H1 (cell line): ENCODE results near the gene KIDINS220. TPM values are rescaled to one million over a fixed set of nuclear protein-coding genes. Genes with fewer than 3 reads are reported as not detected.

ENCODE experiments used
- BRCA1 ChIP-seq: IDR thresholded peaks from 2 replicates; pipeline ENCODE4 v1.6.1; 2012; ENCODE audit warnings: low read depth, low read length, improper control_type of control experiment
- NRF1 ChIP-seq: IDR thresholded peaks from 2 replicates; pipeline ENCODE4 v1.6.1; 2011; ENCODE audit warnings: mild to moderate bottlenecking, low read depth, low read length, improper control_type of control experiment
- TAF1 ChIP-seq: IDR thresholded peaks from 2 replicates; pipeline ENCODE4 v1.6.1; 2011; ENCODE audit warnings: mild to moderate bottlenecking, low read depth, low read length
- ZNF274 ChIP-seq: IDR thresholded peaks from 2 replicates; pipeline ENCODE4 v1.7.0; 2012; ENCODE audit warnings: low read length, borderline replicate concordance; ENCODE audit errors: extremely low read depth
- polyA plus RNA-seq, 7 experiments: library from polyadenylated mRNA; depleted of rRNA in 3 of 7; stranded (reverse) in 5 of 7; unstranded in 2 of 7; fragments of >200 nt in 5 of 7; fragments of 200-250 nt in 2 of 7; gene quantifications; 1 replicate in 5 of 7; 2 replicates in 1 of 7; 4 replicates in 1 of 7; pipeline versions ENCODE4 v1.2.1 to v1.2.3, GENCODE V29; 2011 to 2013; ENCODE audit warnings: missing spikeins in 2 of 7, mixed read lengths in 2 of 7
- total RNA-seq: library from RNA; stranded (reverse); fragmentation: NEBNext Ultra II Directional; extraction: Animal tissue kit (Norgen Biotek cat#: 25700); gene quantifications from 2 replicates; pipeline ENCODE4 v1.2.1, GENCODE V29; 2021

The KIDINS220 gene
- total and polyA plus RNA-seq, 2 of the 8 experiments (the other 6 are each of a cell fraction or from before 2014, with no cell fraction given), result 21.2 to 27.1 TPM

- TF ChIP-seq NRF1 (no peak), ZNF274 (no peak), BRCA1 (no peak), TAF1 (no peak)
Measured at GRCh38 chr2:8752385-8752784, 85.0 kb downstream of the KIDINS220 start (continued).
